Measurements from ENCODE around the gene RILPL2. TPM values are rescaled to one million over a fixed set of nuclear protein-coding genes. Genes with fewer than 3 reads are reported as not detected.
A peak's percentile ranks its signal among the peaks of the same experiment; 100 is the strongest.

Gene RILPL2
- total and polyA plus RNA-seq, 9 of the 15 experiments (the other 6 are each of a cell fraction or from before 2014, with no cell fraction given): 0.61 to 5.8 (median 4.3) TPM

GRCh38 chr12:123387508-123388176 lies 48.8 kb downstream of the RILPL2 start (continued):
- 0 out of 2 replicates have a peak, but pooled peaks have one; percentile 7 for TF ChIP-seq ATF3 (IDR thresholded peaks at IDR 0.05)
- TF ChIP-seq ATF3 (CRISPR knock-in tag; conservative IDR thresholded peaks at IDR 0.05): peak; percentile 77; the same call in 1 of the 2 replicates
- no peak; the same call in 1 of the 2 replicates for TF ChIP-seq ZNF766 (CRISPR knock-in tag; conservative IDR thresholded peaks at IDR 0.05)
- TF ChIP-seq ZBTB12 (CRISPR knock-in tag; IDR thresholded peaks at IDR 0.05): no peak
- TF ChIP-seq POLR2AphosphoS5 (IDR thresholded peaks at IDR 0.05; ENCODE audit: control insufficient read depth, insufficient read depth, low read depth, low read length): peak; percentile 67; the same call in 1 of the 2 replicates
- peak; percentile 85 for TF ChIP-seq ZNF316 (IDR thresholded peaks at IDR 0.05)
- no peak for TF ChIP-seq ZNF75A (CRISPR knock-in tag; IDR thresholded peaks at IDR 0.05)
- TF ChIP-seq PHF21A (IDR thresholded peaks at IDR 0.05; ENCODE audit: borderline replicate concordance, low read depth): peak; percentile 40; the same call in 1 of the 2 replicates
- no peak for TF ChIP-seq THAP12 (CRISPR knock-in tag; IDR thresholded peaks at IDR 0.05)
- no peak for TF ChIP-seq LCOR (CRISPR knock-in tag; IDR thresholded peaks at IDR 0.05)
- peak; percentile 30; the same call in 1 of the 2 replicates for TF ChIP-seq NCOA1 (IDR thresholded peaks at IDR 0.05; ENCODE audit: low read depth)
- peak; percentile 18 for TF ChIP-seq NEUROD1 (IDR thresholded peaks at IDR 0.05; ENCODE audit: borderline replicate concordance, low read depth, low read length, partially characterized antibody)
- no peak for TF ChIP-seq HDAC6 (IDR thresholded peaks at IDR 0.05; ENCODE audit: low read depth, low read length)
- TF ChIP-seq KLF16 (IDR thresholded peaks at IDR 0.05): peak; percentile 86
- peak; percentile 18; the same call in 1 of the 2 replicates for TF ChIP-seq MAFF (IDR thresholded peaks at IDR 0.05; ENCODE audit: low read length)
- TF ChIP-seq TARDBP (IDR thresholded peaks at IDR 0.05): no peak
- TF ChIP-seq MEF2A (IDR thresholded peaks at IDR 0.05; ENCODE audit: control insufficient read depth, low read depth, low read length): 0 out of 2 replicates have a peak, but pooled peaks have one; percentile 30
- TF ChIP-seq MYC (IDR thresholded peaks at IDR 0.05; ENCODE audit: low read depth, low read length): 0 out of 2 replicates have a peak, but pooled peaks have one; percentile 11
- TF ChIP-seq MYC (CRISPR knock-in tag; IDR thresholded peaks at IDR 0.05; ENCODE audit: borderline replicate concordance, low read depth): no peak
- TF ChIP-seq ELK3 (CRISPR knock-in tag; IDR thresholded peaks at IDR 0.05): no peak
- no peak for TF ChIP-seq CBX8 (IDR thresholded peaks at IDR 0.05; ENCODE audit: borderline replicate concordance, extremely low read depth, low read depth, low read length, poor library complexity, severe bottlenecking)
- no peak for TF ChIP-seq KLF6 (CRISPR knock-in tag; IDR thresholded peaks at IDR 0.05; ENCODE audit: borderline replicate concordance)

Measured in K562 (cell line).